ENCODE data around the gene PRIMA1.

Gene PRIMA1

DNA sequence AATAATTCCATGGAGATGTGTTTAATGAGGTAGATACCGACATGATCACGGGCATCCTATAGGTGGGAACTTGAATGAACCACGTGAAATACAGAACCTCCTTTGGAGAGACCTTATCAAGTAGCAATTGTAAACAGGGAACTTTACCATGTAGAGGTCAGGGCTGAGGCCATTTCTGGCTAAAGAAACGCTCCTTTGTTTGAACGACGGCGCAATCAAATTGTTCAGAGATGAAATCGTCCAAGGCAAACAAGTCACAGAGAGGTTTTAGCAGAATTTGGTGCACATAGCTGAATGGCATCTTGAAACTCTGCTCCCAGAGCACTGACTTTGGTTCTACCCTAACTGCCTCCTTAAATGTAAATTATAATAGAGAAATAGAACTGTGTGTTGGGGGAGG, 9.8 kb downstream of the PRIMA1 start:
- Histone ChIP-seq H3K4me3 (ENCODE audit: low read length) (no peak overlapping the region), H3K4me1 (ENCODE audit: control insufficient read depth, insufficient read depth, low read length) (no peaks in the 10 kb centered on the region), H3K9ac (ENCODE audit: low read length) (no peak overlapping the region), H3K9me3 (ENCODE audit: control insufficient read depth, low read length) (no peaks in the 10 kb centered on the region), H3K27me3 (replicated peaks; ENCODE audit: control insufficient read depth, insufficient read depth, low read length) (peaks cover 10% of the 10 kb centered on the region), H3K36me3 (ENCODE audit: control insufficient read depth, insufficient read depth, low read length, severe bottlenecking) (no peaks in the 10 kb centered on the region)
- no peak for DNase-seq (ENCODE audit: low read depth)

DNA sequence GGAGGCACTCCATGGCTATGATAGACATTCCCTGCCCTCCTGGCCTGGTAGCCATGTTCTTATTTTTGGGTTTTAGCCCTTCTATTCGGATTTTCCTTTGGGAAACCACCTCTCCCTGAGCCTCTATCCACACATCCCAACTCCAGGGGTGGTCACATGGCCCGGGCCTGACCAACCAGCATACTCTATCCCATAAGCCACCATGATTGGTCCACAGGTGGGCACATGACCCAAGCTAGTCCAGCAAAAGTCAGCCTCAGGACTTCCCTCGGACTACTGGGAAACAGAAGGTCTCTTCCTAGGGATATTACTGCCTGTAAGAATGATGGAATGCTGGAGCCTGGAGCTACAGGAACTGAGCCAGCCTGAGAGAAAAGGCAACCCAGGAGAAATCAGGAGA, 12.5 kb downstream of the PRIMA1 start:
- no peaks in the 10 kb centered on the region for H3K36me3 ChIP-seq (ENCODE audit: control insufficient read depth, insufficient read depth, low read length, severe bottlenecking)
- no peak overlapping the region for H3K9ac ChIP-seq (ENCODE audit: low read length)
- H3K4me3 ChIP-seq (ENCODE audit: low read length): no peak overlapping the region
- H3K9me3 ChIP-seq (ENCODE audit: control insufficient read depth, low read length): peaks cover 7% of the 10 kb centered on the region
- no peak for DNase-seq (ENCODE audit: low read depth)
- no peaks in the 10 kb centered on the region for H3K4me1 ChIP-seq (ENCODE audit: control insufficient read depth, insufficient read depth, low read length)
- no peaks in the 10 kb centered on the region for H3K27me3 ChIP-seq (replicated peaks; ENCODE audit: control insufficient read depth, insufficient read depth, low read length)

DNA sequence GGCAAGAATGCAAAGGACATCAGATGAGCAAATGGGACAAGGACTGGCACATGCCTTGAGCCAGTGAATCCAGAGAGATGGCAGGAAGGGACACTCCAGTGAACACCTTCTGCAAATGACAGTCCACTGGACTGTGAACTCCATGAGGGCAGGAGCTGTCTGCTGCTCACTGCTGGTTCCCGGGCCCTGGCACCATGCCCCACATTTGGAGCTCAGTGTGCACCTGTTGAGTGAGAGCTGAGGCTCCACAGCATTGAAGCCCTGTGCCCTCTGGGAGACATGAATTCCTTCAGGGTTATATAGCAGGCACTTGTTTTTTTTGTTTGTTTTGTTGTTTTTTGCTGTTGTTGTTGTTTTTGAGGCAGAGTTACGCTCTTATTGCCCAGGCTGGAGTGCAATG, 13.1 kb downstream of the PRIMA1 start:
- H3K9ac ChIP-seq (ENCODE audit: low read length): no peak overlapping the region
- no peaks in the 10 kb centered on the region for H3K4me1 ChIP-seq (ENCODE audit: control insufficient read depth, insufficient read depth, low read length)
- H3K36me3 ChIP-seq (ENCODE audit: control insufficient read depth, insufficient read depth, low read length, severe bottlenecking): no peaks in the 10 kb centered on the region
- DNase-seq (ENCODE audit: low read depth): no peak
- peaks cover 7% of the 10 kb centered on the region for H3K9me3 ChIP-seq (ENCODE audit: control insufficient read depth, low read length)
- no peak overlapping the region for H3K4me3 ChIP-seq (ENCODE audit: low read length)
- no peaks in the 10 kb centered on the region for H3K27me3 ChIP-seq (replicated peaks; ENCODE audit: control insufficient read depth, insufficient read depth, low read length)

DNA sequence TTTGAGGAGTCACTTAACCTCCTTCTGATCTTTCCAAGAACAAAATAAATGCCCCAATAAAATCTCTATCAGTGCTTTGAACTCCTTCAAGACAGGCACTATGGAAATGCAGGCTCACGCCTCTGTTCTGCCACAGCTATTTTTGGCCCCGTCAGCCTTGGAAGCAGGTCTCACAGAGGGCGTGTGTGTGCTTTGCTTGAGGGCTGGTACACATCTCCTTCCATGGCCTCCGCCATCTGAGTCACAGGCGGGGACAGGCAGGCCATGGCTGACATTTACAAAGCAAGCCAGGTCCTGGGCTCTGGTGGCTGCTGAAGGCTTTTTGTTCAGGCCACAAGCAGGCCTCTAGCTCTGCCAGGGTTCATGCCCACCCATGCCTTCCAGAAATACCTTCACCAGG, 16.0 kb downstream of the PRIMA1 start:
- DNase-seq (ENCODE audit: low read depth): no peak
- H3K4me3 ChIP-seq (ENCODE audit: low read length): no peak overlapping the region
- no peaks in the 10 kb centered on the region for H3K36me3 ChIP-seq (ENCODE audit: control insufficient read depth, insufficient read depth, low read length, severe bottlenecking)
- H3K9ac ChIP-seq (ENCODE audit: low read length): no peak overlapping the region
- H3K9me3 ChIP-seq (ENCODE audit: control insufficient read depth, low read length): peaks cover 7% of the 10 kb centered on the region
- no peaks in the 10 kb centered on the region for H3K4me1 ChIP-seq (ENCODE audit: control insufficient read depth, insufficient read depth, low read length)
- H3K27me3 ChIP-seq (replicated peaks; ENCODE audit: control insufficient read depth, insufficient read depth, low read length): peaks cover 3% of the 10 kb centered on the region

DNA sequence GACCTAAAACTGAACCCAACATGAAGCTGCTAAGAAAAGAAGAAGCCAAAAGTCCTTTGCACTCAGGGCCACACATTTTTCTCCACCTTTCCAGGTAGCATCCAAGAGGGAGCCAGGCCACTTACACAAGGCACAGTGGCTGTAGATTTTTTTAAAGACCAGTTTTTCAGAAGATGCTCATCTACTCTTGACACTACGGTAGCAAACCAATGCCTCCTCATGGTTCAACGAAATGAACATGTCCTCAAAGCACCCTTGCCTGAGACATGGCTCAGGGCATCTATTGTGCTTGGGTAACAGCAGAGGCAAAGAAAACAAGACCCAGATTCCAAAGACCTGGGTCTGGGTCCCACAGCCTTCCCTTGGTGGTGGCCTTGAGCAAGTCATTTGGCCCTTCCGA, 22.3 kb downstream of the PRIMA1 start:
- no peak overlapping the region for H3K9ac ChIP-seq (ENCODE audit: low read length)
- no peak overlapping the region for H3K4me3 ChIP-seq (ENCODE audit: low read length)
- H3K27me3 ChIP-seq (replicated peaks; ENCODE audit: control insufficient read depth, insufficient read depth, low read length): peaks cover 27% of the 10 kb centered on the region
- DNase-seq (ENCODE audit: low read depth): no peak
- H3K9me3 ChIP-seq (ENCODE audit: control insufficient read depth, low read length): peaks cover 2% of the 10 kb centered on the region
- no peaks in the 10 kb centered on the region for H3K36me3 ChIP-seq (ENCODE audit: control insufficient read depth, insufficient read depth, low read length, severe bottlenecking)
- H3K4me1 ChIP-seq (ENCODE audit: control insufficient read depth, insufficient read depth, low read length): peaks cover 4% of the 10 kb centered on the region

DNA sequence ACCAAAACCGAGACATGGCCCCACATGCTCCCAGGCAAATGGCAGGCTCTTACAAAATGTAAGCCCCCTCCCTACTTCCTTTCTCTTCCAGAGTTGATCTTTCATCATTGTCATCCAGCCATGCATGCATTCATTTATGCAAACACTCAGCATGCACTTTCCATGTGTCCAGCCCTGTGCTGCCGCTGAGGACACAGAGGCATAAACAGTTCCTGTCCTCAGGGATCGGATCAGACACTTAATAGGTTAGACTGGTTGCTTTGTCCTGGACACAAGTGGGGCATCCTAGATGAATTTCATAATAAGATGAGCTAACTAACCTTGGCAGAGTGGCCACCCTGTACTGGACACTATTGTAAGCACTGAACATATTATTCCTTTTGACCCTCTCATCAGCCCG, 23.1 kb downstream of the PRIMA1 start:
- Histone ChIP-seq H3K36me3 (ENCODE audit: control insufficient read depth, insufficient read depth, low read length, severe bottlenecking) (no peaks in the 10 kb centered on the region), H3K9me3 (ENCODE audit: control insufficient read depth, low read length) (no peaks in the 10 kb centered on the region), H3K27me3 (replicated peaks; ENCODE audit: control insufficient read depth, insufficient read depth, low read length) (peaks cover 33% of the 10 kb centered on the region), H3K4me1 (ENCODE audit: control insufficient read depth, insufficient read depth, low read length) (peaks cover 4% of the 10 kb centered on the region), H3K9ac (ENCODE audit: low read length) (no peak overlapping the region), H3K4me3 (ENCODE audit: low read length) (no peak overlapping the region)
- DNase-seq (ENCODE audit: low read depth): no peak

DNA sequence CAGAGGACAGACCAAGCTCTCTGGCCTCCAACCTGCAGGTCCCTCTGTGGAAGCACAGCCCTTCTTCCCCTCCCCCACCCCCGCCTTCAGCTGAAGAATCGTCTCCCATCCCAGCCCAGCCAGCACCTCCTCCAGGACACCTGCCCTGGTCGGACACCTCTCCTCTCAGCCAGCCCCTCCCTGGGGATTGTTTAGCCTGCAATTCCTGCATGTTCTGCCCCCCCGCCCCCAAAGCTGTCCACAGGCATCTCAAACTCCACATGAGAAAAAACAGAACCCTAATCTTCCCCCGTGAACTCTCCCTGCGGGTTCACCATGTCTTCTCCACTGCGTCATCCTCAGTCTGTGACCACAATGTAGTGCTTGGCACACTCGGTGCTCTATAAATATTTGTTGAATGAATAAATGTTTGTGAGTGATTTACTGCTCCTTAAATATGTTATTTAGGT, 24.1 kb downstream of the PRIMA1 start:
- Histone ChIP-seq H3K36me3 (ENCODE audit: control insufficient read depth, insufficient read depth, low read length, severe bottlenecking) (no peaks in the 10 kb centered on the region), H3K4me3 (ENCODE audit: low read length) (no peak overlapping the region), H3K9me3 (ENCODE audit: control insufficient read depth, low read length) (no peaks in the 10 kb centered on the region), H3K4me1 (ENCODE audit: control insufficient read depth, insufficient read depth, low read length) (peaks cover 11% of the 10 kb centered on the region), H3K27me3 (replicated peaks; ENCODE audit: control insufficient read depth, insufficient read depth, low read length) (peaks cover 39% of the 10 kb centered on the region), H3K9ac (ENCODE audit: low read length) (no peak overlapping the region)
- peak; percentile 9 for DNase-seq (ENCODE audit: low read depth)

DNA sequence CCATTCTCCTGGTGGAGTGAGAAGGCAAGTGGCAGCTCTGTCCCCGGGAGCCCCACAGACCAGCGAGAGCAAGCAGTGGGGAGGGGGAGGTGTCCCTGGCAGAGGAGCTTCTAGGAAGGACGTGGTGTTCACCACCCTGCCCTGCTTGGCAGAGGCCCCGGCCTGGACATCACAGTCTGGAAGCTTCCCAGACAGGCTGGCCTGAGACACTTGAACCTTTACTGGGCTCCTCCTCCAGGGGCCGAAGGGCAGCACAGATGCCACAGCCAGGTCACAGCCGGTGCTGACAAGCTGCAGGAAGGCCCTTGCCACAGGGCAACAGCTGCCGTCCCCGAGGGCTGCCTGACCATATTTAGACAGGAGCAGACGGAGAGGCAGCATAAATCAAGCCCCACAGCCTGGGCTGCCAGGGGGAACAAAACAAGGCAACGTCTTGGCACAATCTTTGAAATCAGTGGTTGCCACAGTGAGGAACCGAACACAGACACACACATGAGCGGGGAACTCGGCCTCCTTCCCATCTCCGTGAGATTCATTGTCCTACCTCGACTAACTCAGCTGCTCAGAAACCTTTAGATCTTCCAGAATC, 28.5 kb downstream of the PRIMA1 start:
- Histone ChIP-seq H3K4me3 (ENCODE audit: low read length) (no peak overlapping the region), H3K4me1 (ENCODE audit: control insufficient read depth, insufficient read depth, low read length) (peaks cover 11% of the 10 kb centered on the region), H3K36me3 (ENCODE audit: control insufficient read depth, insufficient read depth, low read length, severe bottlenecking) (no peaks in the 10 kb centered on the region), H3K27me3 (replicated peaks; ENCODE audit: control insufficient read depth, insufficient read depth, low read length) (peaks cover 19% of the 10 kb centered on the region), H3K9me3 (ENCODE audit: control insufficient read depth, low read length) (peaks cover 7% of the 10 kb centered on the region), H3K9ac (ENCODE audit: low read length) (no peak overlapping the region)
- no peak for DNase-seq (ENCODE audit: low read depth)

DNA sequence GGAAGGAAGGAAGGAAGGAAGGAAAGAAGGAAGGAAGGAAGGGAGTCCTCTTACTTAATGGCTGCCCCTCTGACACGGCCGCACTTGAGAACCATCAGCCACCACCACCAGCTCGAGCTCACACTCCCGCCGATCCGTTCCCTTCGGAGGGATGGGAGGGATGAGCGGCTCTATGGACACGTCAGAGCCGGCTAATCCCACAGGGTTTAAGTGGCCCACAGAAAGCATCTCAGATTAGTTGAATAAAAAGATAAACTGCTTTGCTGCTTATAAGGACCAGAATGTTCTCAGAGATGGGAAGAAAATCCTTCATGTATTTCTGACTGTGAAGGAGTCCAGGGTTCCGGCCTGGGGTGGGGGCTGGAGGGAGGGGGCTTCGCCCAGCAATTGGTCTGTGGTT, 31.1 kb downstream of the PRIMA1 start:
- Histone ChIP-seq H3K4me1 (ENCODE audit: control insufficient read depth, insufficient read depth, low read length) (peaks cover 8% of the 10 kb centered on the region), H3K4me3 (ENCODE audit: low read length) (no peak overlapping the region), H3K27me3 (replicated peaks; ENCODE audit: control insufficient read depth, insufficient read depth, low read length) (peaks cover 19% of the 10 kb centered on the region), H3K9me3 (ENCODE audit: control insufficient read depth, low read length) (peaks cover 9% of the 10 kb centered on the region), H3K9ac (ENCODE audit: low read length) (no peak overlapping the region), H3K36me3 (ENCODE audit: control insufficient read depth, insufficient read depth, low read length, severe bottlenecking) (no peaks in the 10 kb centered on the region)
- no peak for DNase-seq (ENCODE audit: low read depth)

DNA sequence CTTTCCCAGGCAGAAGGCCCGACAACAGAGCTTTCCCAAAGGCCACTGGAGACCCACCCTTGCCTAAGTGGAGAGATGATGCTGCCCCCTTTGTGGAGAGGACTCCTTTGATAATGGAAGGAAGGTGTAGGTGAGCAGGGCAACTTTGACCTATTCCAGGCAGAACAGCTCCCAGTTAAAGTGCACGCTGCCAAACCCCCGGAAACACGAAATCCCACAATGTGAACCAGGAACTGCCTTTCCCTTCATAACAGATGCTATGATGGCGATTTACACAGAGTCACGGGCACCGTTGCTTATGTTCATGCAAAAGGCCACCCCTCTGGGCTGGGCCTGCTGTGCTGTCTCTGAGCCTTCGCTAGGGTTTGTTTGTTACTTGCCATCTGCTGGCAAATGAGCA, 34.6 kb downstream of the PRIMA1 start:
- H3K36me3 ChIP-seq (ENCODE audit: control insufficient read depth, insufficient read depth, low read length, severe bottlenecking): no peaks in the 10 kb centered on the region
- peaks cover 10% of the 10 kb centered on the region for H3K27me3 ChIP-seq (replicated peaks; ENCODE audit: control insufficient read depth, insufficient read depth, low read length)
- H3K9ac ChIP-seq (ENCODE audit: low read length): no peak overlapping the region
- H3K9me3 ChIP-seq (ENCODE audit: control insufficient read depth, low read length): peaks cover 9% of the 10 kb centered on the region
- no peak for DNase-seq (ENCODE audit: low read depth)
- no peak overlapping the region for H3K4me3 ChIP-seq (ENCODE audit: low read length)
- no peaks in the 10 kb centered on the region for H3K4me1 ChIP-seq (ENCODE audit: control insufficient read depth, insufficient read depth, low read length)

DNA sequence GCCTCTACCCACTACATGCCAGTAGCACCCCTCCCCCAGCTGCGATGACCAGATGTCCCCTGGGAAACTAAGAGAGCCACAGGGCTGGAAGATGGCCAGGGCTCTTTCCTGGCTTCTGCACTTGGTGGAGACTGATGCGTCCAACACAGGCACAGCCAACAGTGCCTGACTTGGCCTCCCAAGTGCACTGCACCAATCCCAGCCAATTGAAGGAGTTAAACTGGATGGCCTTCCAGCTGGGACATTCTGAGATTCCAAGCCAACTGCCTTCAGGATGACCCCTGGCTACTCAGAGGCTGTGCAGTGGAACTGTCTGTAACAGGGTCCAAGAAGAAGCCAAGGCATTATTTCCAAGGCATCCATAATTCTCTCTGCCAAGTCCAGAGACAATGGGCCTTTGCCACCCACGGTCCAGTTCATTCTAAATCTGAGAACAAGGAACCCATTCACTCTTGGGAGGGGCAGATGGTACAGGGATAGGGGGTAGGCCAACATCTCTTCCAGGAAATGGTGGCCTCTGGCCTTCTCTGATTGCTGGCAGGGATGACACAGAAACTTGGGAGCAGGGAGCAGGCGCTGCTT, 35.2 kb downstream of the PRIMA1 start:
- no peak overlapping the region for H3K4me3 ChIP-seq (ENCODE audit: low read length)
- no peaks in the 10 kb centered on the region for H3K4me1 ChIP-seq (ENCODE audit: control insufficient read depth, insufficient read depth, low read length)
- DNase-seq (ENCODE audit: low read depth): no peak
- peaks cover 10% of the 10 kb centered on the region for H3K27me3 ChIP-seq (replicated peaks; ENCODE audit: control insufficient read depth, insufficient read depth, low read length)
- peaks cover 9% of the 10 kb centered on the region for H3K9me3 ChIP-seq (ENCODE audit: control insufficient read depth, low read length)
- H3K9ac ChIP-seq (ENCODE audit: low read length): no peak overlapping the region
- no peaks in the 10 kb centered on the region for H3K36me3 ChIP-seq (ENCODE audit: control insufficient read depth, insufficient read depth, low read length, severe bottlenecking)

All from adipocyte (in vitro differentiated cells).